ENCODE measurements around the gene SLC39A6. TPM values are rescaled to one million over a fixed set of nuclear protein-coding genes. Genes with fewer than 3 reads are reported as not detected.

SLC39A6 gene
- total and polyA plus RNA-seq, 2 donors (not counting 1 experiment from before 2014, with no cell fraction given): 8.9 to 19.5 TPM

Other genes with a start within 250 kb of the SLC39A6 start
- 62.6 and 66.5 TPM in 2 replicates for gene RPRD1A, start 61.8 kb downstream of the SLC39A6 start, total RNA-seq
- 27.6 and 45.8 TPM in 2 replicates for gene RPRD1A, start 61.8 kb downstream of the SLC39A6 start, polyA plus RNA-seq
- 137 and 169 TPM in 2 replicates for gene ELP2, start 559 bp upstream of the SLC39A6 start, total RNA-seq
- gene ELP2, start 559 bp upstream of the SLC39A6 start, polyA plus RNA-seq: 45.7 and 65.1 TPM in 2 replicates
- gene MOCOS, start 58.2 kb upstream of the SLC39A6 start, total RNA-seq: 0.05 TPM in 2 replicates
- 0.01 TPM in 1 of 2 replicates, not detected in the other for gene MOCOS, start 58.2 kb upstream of the SLC39A6 start, polyA plus RNA-seq
- gene FHOD3, start 168.4 kb upstream of the SLC39A6 start, total RNA-seq: not detected in 2 replicates
- gene FHOD3, start 168.4 kb upstream of the SLC39A6 start, polyA plus RNA-seq: not detected in 2 replicates

Measured in B cell (primary cell).